HG02610 (cell line): ENCODE measurements around the gene ZDHHC9.

Experiments
- ATAC-seq: cut with Tn5 transposase; IDR thresholded peaks from one replicate; pipeline ENCODE4 v1.9.1; 2021; ENCODE audit warnings: mild to moderate bottlenecking, moderate library complexity; ENCODE audit not compliant: unreplicated experiment

The ZDHHC9 gene

DNA sequence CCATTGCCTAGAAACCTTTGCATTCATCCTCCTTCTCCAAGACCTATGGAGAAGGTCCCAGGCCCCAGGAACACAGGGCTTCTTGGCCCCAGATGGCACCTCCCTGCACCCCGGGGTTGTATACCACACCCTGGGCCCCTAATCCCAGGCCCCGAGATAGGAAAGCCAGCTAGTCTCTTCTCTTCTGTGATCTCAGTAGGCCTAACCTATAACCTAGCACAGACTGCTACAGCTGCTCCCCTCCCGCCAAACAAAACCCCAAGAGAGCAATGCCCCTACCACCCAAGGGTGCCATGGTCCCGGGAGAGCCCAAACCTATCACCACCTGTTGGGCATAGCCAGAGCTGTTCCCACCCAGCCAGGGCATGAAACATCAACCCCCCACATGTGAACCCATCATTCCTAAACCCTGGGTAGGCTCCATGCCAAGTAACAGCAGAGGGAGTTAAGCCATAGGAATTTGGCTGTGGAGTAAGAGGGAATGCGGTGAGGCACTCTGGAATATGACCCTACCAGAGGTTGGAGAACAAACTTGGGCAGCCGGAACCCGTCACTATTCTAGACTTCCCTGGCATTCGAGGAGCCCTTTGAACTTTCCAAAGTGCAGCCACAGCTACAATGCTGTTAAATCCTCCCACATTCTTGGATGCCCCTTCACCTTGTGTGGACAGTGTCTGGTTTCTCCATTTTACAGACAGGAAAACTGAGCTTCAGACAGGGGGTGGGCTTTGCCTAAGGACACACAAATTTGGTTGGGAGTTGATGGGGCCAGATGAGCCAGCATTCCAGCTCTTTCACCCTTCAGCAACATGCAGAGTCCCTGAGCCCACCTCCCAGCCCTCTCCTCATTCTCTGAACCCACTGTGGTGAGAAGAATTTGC is 74.9 kb downstream of the ZDHHC9 start:
- ATAC-seq, result no peak

DNA sequence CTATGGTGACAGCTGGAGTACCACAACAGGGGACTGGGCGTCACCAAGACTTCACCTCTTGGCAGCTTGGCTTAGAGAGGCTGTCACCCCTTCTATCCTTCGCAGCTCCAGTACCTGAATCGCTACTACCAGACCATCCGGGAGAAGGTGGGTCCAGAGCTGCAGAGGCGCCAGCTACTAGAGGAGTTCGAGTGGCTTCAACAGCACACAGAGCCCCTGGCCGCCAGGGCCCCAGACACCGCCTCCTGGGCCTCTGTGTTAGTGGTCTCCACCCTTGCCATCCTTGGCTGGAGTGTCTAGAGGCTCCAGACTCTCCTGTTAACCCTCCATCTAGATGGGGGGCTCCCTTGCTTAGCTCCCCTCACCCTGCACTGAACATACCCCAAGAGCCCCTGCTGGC is 75.5 kb downstream of the ZDHHC9 start:
- no peak for ATAC-seq

DNA sequence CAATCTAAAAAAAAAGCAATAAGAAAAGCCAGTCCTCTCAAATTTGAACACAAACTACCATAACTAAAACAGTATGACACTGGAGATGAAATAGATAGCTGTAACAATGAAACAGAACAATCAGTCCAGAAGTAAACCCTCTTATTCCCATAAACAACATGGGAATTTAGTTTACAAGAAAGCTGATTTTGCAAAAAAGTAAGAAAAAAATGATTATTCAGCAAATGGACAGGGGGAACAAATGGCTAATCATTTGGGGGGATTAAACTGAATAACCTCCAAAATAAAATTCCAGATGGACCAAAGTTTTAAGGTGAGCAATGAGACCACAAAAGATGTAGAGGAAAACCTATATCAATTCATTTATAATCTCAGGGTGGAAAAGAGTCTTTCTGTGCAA is 80.0 kb downstream of the ZDHHC9 start:
- ATAC-seq, result no peak

DNA sequence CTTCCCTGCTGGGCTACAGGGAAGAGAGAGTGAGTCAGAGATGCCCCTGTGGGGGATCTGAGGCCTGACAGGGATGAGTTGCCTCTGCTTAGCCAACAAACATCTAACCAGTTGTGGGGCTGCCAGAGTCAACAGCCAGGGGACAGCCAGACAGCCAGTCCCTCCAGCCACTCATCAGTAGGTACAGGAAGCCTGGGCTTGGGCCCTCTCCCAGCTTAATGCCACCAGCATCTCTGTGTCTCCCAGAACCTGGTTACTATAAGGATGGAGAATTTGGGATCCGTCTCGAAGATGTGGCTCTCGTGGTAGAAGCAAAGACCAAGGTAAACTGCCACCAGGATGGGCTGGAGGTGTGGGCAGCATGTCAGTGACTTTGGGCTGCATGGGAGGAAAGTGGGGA is 81.2 kb downstream of the ZDHHC9 start:
- ATAC-seq, result no peak

DNA sequence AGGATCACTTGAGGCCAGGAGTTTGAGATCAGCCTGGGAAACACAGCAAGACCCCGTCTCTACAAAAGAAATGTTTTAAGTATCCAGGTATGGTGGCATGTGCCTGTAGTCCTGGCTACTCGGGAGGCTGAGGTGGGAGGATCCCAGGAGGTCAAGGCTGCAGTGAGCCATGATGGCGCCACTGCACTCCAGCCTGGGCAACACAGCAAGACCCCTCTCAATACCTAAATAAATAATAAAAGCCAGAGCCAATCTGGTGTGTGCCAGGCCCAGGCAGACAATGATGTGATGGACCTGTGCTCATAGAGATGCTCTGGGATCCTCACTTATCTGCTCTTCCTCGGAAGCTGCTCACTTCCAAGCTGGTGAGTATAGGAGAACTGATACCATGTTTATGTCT is 82.1 kb downstream of the ZDHHC9 start:
- ATAC-seq, result no peak

DNA sequence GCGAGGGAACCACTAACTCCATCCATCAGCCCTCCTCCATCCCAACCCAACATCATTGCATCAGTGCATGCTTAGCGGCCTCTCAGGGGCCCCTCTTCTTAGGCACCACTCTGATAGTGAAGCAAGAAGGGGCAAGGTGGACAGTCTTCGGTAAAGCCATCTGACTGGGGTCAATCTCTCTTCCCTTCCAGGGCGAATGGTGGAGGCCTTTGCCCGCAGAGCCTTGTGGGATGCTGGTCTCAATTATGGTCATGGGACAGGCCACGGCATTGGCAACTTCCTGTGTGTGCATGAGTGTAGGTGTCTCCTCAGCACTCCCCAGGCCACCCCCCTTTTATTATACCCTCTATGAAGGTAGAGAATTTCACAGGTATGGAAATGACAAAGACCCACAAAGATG is 82.7 kb downstream of the ZDHHC9 start:
- ATAC-seq, result no peak

DNA sequence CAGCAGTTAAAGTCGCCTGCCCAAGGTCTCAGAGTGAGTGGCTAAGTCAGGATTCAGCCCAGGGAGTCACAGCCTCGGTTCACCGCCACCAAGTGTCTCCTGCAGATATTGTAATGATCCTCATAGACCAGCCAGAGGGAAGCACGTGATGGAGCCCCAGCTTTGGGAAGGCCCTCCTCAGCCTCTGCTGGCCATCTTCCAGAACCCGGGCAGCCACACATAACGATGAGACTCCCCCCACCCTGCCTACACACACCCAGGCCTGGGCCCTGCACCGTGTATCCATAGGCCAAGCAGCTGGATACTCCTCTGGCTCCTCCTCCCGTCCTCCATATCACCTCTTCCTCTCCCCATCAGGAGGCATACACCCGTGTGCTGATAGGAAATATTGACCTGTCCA is 83.5 kb downstream of the ZDHHC9 start:
- peak; percentile 4 for ATAC-seq

DNA sequence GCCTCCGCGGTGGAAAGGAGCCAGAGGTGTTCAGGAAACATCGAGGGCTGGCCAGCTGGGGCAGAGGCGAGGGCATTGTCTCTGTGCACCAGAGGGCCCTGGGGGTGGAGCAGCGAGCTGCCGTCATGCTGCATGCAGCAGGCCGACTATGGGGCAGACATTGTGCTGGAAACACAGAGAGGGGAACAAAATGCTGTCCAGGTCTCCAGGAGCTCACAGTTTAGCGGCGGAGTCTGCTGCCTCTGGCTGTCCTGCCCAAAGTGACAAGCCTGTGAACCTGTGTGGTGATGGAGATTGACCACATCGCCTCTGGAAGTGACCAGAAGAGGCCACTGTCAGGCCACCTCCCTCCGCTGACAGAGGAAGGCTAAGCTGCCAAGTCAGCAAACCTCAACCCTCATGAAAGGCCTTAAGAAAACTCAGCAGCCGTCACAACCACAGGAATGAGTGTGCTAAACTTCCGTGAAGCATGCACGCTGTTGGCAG is 84.1 kb downstream of the ZDHHC9 start:
- ATAC-seq, result peak; percentile 57

DNA sequence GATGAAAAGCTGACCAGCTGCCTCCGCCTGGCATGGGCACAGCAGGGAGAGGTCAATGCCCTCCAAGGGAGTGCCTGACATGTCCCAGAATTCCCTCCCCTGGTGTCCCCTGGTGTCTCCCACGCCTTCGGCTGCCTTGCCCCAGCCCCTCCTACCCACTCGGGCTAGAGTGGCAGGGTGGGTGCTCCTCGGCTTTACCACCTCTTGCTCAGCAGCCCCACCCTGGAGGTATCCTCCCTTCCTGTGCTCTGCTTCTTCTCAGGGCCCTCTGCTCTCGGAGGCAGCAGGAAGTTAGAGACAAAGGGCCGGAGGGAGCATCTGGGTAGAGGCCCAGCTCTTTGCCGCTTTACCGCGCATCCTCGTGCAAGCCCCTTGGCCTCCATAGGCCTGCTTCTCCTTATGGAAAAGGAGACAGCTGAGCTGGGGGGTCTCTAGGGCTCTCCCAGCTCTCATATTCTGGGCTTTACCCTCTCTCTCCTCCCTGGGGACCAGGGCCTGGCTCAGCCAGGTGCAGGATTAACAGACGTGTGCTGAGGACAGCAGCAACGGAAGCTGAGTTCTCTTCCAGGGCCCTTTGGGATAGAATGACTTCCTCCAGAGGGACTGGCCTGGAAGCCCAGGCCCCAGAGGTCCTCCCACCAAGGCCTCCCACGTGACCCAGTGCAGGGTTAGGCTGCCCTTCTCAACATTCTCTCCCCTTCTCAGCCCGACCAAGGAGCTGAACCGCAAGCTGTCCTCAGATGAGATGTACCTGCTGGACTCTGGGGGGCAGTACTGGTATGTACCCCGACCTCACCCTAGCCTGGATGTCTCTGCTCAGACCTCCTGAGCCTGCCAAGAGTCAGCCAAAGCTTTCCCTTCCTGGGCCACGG is 87.7 kb downstream of the ZDHHC9 start:
- ATAC-seq, result no peak

DNA sequence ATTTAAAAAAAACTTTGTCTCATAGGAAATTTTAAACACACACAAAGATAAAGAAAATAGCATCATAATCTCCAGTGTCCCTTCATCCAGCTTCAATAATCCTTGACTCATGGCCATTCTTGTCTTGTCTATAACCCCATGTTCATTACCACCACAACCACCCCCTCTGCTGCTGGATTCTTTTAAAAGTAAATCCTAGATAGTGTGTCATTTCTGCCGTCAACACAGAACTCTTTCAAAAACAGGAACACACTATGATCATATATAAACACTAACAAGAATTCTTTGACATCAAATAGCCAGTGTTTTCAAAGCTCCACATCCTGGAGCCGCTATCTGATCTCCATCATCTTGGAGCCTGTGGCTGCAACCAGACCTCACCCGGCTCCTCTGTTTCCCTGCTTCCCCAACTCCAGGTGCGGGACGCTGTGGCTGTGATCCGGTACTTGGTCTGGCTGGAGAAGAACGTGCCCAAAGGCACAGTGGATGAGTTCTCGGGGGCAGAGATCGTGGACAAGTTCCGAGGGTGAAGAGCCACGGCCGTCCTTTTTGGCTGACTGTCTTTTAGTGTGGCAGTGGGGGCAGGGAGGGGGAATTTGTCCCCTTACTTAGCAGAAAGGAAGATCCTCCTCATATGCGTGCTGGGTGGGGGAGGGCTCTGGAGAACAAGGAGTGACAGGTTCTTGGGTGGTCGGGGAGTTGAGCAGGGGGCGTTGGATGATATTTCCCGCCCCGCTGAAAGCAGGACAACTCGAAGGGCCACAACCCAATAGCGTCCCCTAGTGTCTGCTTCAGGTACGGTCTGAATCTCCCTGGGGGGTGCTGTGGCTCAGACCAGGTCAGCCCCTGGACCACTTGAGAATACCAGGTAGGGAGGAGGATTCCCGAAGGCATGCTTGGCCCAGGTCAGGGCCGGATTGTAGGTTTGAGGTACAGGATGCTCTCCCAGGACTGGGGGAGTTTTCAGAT is 89.3 kb downstream of the ZDHHC9 start:
- ATAC-seq, result no peak
